Karpas-422 (cell line): ENCODE measurements around the gene HAPSTR1. TPM values are rescaled to one million over a fixed set of nuclear protein-coding genes. Genes with fewer than 3 reads are reported as not detected.
A peak's percentile ranks its signal among the peaks of the same experiment; 100 is the strongest.
"Not testable (repeated sequence)": the region's sequence is repeated elsewhere in the genome, so short reads cannot be mapped to it uniquely, and the experiment has no call there.

Experiments used
- DNase-seq: peaks from one replicate; pipeline ENCODE4 v3.0.0-alpha.2; 2015
- H2AFZ ChIP-seq: fragments of 200-600 bp; sonication (generic); 2 replicates; pipeline ENCODE4 v1.6.1; 2014; ENCODE audit warnings: antibody characterized with exemption, low read length, mixed read lengths
- H3K27ac ChIP-seq: fragments of 200-600 bp; sonication (generic); 2 replicates; pipeline ENCODE4 v1.5.1; 2014; ENCODE audit warnings: mild to moderate bottlenecking, low read length, moderate library complexity
- H3K27me3 ChIP-seq: fragments of 200-600 bp; sonication (generic); 2 replicates; pipeline ENCODE4 v1.6.1; 2014; ENCODE audit warnings: low read length, mixed read lengths
- H3K36me3 ChIP-seq: fragments of 200-600 bp; sonication (generic); 2 replicates; pipeline ENCODE4 v1.6.1; 2014; ENCODE audit warnings: low read length, mixed read lengths; ENCODE audit not compliant: insufficient read depth
- H3K4me1 ChIP-seq: fragments of 200-600 bp; sonication (generic); 2 replicates; pipeline ENCODE4 v1.6.1; 2014; ENCODE audit warnings: mild to moderate bottlenecking, low read length, mixed read lengths
- H3K4me2 ChIP-seq: fragments of 200-600 bp; sonication (generic); 2 replicates; pipeline ENCODE4 v1.6.1; 2014; ENCODE audit warnings: low read length, low read depth, mild to moderate bottlenecking; ENCODE audit not compliant: poor library complexity, severe bottlenecking
- H3K4me3 ChIP-seq: fragments of 200-600 bp; sonication (generic); 2 replicates; pipeline ENCODE4 v1.5.1; 2014; ENCODE audit warnings: mild to moderate bottlenecking, antibody characterized with exemption, low read length, mixed read lengths
- H3K79me2 ChIP-seq: fragments of 200-600 bp; sonication (generic); 2 replicates; pipeline ENCODE4 v1.6.1; 2014; ENCODE audit warnings: mild to moderate bottlenecking, low read length, mixed read lengths
- H3K9ac ChIP-seq: fragments of 200-600 bp; sonication (generic); 2 replicates; pipeline ENCODE4 v1.6.0; 2014; ENCODE audit warnings: low read length
- H3K9me2 ChIP-seq: fragments of 200-600 bp; sonication (generic), shearing (Covaris generic); replicated peaks from 2 replicates; pipeline ENCODE4 v1.6.0; 2014; ENCODE audit warnings: mild to moderate bottlenecking, low read length, moderate library complexity; ENCODE audit not compliant: insufficient read depth
- H3K9me3 ChIP-seq: fragments of 300-700, 200-600 bp; sonication (generic); 2 replicates; pipeline ENCODE4 v1.6.1; 2014; ENCODE audit warnings: low read length, mixed read lengths
- H4K20me1 ChIP-seq: fragments of 200-600 bp; sonication (generic); 2 replicates; pipeline ENCODE4 v1.6.1; 2014; ENCODE audit warnings: mild to moderate bottlenecking, antibody characterized with exemption, low read length, low read depth; ENCODE audit not compliant: insufficient read depth
- total RNA-seq: library from RNA; depleted of rRNA; stranded (reverse); fragments of >200 nt; shearing (Covaris generic); gene quantifications from 2 replicates; pipeline ENCODE4 v1.2.3, GENCODE V29; 2014; ENCODE audit warnings: low replicate concordance

The HAPSTR1 gene
- total RNA-seq, 1 experiment from 2014 or later: 51.2 TPM

DNA sequence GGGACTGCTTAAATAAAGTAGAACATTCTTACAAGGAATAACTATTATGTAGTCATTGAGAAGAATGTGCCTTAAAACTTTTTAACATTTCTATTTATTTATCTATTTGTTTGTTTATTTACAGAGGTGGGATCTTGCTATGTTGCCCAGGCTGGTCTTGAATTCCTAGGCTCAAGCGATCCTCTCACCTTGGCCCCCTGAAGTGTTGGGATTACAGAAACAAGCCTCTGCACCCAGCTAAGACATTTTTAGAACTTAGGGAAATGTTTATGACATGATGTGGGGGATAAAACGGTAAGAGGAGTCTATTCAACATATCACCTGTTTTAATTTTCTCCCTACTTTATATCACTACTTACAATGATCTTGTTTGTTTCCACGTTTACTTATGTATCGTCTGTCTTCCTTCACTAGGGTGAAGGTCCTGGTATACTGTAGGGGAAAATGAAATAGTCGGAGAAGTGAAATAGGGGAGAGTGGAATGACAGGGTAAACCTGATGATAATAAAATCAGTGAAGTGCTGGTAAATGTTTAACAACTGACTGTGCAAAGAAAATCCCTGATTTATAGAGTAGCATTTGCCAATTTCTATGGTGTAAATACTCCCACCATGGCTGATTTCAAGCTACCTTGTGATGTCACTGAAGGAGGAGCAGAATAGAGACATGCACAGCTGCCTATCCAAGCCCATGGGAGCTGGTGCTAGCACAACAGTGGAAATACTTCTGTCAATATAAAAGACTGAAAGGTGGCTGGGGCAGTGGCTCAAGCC, 16.0 kb upstream of the HAPSTR1 start:
- H3K27ac ChIP-seq: no peak overlapping the region
- DNase-seq: no peak
- no peaks in the 10 kb centered on the region for H4K20me1 ChIP-seq
- H3K27me3 ChIP-seq: no peaks in the 10 kb centered on the region
- no peak overlapping the region for H3K4me2 ChIP-seq
- no peaks in the 10 kb centered on the region for H3K36me3 ChIP-seq
- no peaks in the 10 kb centered on the region for H3K79me2 ChIP-seq
- no peak overlapping the region for H3K4me3 ChIP-seq
- H3K9me2 ChIP-seq: no peaks in the 10 kb centered on the region
- no peak overlapping the region for H3K9ac ChIP-seq
- H2AFZ ChIP-seq: no peak overlapping the region
- H3K9me3 ChIP-seq: no peaks in the 10 kb centered on the region
- peaks cover 17% of the 10 kb centered on the region for H3K4me1 ChIP-seq

DNA sequence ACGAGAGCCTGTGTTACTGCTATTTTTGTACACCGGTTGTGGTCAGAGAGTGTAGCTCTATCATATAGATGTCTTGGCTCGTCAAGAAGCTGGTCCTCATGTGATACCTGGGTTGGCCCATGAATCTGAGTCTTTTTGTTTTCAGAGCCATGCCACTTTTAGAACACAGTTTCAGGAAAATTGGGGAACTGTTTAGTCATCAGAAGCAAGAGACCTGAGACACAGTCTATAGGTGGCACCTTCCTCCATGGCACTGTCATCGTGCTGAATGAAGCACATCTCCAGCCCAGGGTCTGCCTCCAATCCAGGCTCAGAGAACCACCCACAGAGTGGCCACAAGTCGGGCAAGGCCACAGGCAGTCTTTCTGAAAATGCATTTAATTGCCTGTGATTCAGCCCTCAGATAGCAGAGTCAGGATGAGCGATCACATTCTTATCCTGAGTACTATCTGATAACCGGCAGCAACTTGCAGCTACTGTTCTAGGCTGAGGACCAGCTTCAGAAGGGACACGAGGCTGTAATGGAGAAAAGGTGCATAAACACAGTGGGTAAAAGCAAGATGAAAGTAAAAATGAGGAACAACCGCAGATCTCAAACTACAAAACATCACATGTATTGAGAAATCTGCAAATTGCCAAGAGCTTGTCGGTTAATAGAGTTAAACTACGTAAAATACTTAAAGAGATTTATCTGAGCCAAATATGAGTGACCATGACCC, 14.2 kb upstream of the HAPSTR1 start:
- peaks cover 17% of the 10 kb centered on the region for H3K4me1 ChIP-seq
- no peak overlapping the region for H3K4me3 ChIP-seq
- no peaks in the 10 kb centered on the region for H3K36me3 ChIP-seq
- no peaks in the 10 kb centered on the region for H3K79me2 ChIP-seq
- no peak overlapping the region for H3K4me2 ChIP-seq
- H4K20me1 ChIP-seq: no peaks in the 10 kb centered on the region
- H3K27ac ChIP-seq: no peak overlapping the region
- H3K9ac ChIP-seq: no peak overlapping the region
- H2AFZ ChIP-seq: 0 out of 2 replicates have a peak overlapping the region, but pooled peaks have one; percentile 3
- H3K9me3 ChIP-seq: no peaks in the 10 kb centered on the region
- H3K9me2 ChIP-seq: no peaks in the 10 kb centered on the region
- DNase-seq: no peak
- no peaks in the 10 kb centered on the region for H3K27me3 ChIP-seq

DNA sequence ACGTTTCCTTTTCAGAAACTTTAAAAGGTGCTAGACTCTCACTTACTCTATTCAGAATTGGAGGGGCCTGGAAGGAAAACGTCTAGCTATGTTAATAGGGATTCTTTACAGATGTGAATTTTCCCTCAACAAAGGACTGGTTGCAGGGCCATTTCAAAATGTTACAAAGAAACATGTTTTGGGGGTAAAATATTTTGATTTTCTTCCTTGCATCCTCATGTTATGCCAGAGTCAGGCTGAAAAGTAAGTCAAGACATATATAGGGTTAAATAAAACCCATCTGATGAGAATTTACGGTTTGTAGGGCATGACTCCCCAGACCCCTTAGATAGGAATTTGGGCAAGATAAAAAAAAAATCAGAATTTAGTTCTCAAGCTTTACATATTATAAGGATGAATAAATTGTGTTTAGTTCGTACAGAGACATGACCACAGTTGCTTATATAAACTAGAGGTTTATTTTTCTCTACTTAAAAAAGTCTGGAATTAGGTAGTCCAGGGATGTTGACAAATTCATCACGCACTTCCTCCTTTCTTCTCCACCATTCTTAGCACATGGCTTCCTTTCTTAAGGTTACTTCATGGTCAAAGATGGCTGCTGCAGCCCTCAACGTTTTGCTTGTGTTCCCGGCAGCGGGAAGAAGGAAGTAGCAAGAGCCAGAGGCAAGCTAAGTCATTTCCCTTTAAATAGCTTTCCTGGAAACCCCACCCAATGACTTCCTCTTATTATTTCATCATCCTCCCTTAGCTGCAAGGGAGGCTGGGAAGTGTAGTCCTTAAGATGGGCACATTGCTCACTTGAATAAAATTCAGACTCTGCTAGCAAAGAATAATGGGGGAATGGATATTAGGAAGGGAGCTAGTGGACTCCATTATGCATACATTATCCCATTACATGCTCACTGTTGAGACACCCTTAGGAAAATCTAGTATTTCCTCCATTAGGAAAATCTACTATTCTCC, 12.7 kb upstream of the HAPSTR1 start:
- not testable (repeated sequence) for H3K9me2 ChIP-seq, H4K20me1 ChIP-seq, H3K36me3 ChIP-seq, H3K9me3 ChIP-seq, H3K9ac ChIP-seq, H3K27me3 ChIP-seq, H3K79me2 ChIP-seq, H3K27ac ChIP-seq, H3K4me1 ChIP-seq, H3K4me2 ChIP-seq, H3K4me3 ChIP-seq
- DNase-seq: peak; percentile 86
- H2AFZ ChIP-seq: peak overlapping the region; percentile 26; the same call in 1 of the 2 replicates

DNA sequence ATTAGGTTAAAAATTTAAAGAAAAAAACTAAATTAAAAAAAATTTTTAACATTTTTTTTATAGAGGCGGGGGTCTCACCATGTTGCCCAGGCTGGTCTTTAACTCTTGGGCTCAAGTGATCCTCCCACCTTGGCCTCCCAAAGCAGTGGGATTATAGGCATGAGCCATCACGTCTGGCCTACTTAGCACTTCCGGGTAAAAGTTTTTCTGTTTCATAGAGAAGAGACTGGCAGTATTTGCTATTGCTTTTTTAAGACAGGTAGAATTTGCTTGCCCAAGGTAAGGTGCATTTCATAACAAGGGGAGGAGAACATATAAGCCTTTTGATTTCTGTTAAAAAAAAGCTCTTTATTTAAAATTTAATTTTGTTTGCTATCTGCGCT, 12.0 kb upstream of the HAPSTR1 start:
- Histone ChIP-seq H3K36me3 (no peaks in the 10 kb centered on the region), H3K9me2 (no peaks in the 10 kb centered on the region), H3K4me3 (no peak overlapping the region), H4K20me1 (no peaks in the 10 kb centered on the region), H3K9me3 (no peaks in the 10 kb centered on the region), H2AFZ (no peak overlapping the region), H3K79me2 (no peaks in the 10 kb centered on the region), H3K4me2 (no peak overlapping the region), H3K9ac (no peak overlapping the region), H3K4me1 (peaks cover 8% of the 10 kb centered on the region), H3K27ac (no peak overlapping the region), H3K27me3 (no peaks in the 10 kb centered on the region)
- DNase-seq: no peak

DNA sequence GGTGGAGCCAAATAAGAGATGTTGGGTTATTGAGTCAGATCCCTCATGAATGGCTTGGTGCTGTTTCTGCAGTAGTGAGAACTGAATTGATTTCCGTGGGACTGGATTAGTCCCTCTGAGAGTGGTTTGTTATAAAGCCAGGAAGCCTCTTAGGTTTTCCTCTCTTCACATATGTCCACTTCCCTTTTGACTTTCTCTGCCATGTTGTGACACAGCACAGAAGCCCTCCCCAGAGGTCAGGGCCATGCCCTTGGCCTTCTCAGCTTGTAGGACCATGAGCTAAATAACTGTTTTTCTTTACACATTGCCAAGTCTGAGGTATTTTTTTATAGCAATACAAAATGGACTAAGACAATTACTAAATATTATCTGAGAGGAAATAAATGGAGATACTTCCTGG, 10.3 kb upstream of the HAPSTR1 start:
- DNase-seq: no peak
- Histone ChIP-seq H3K36me3 (no peaks in the 10 kb centered on the region), H4K20me1 (no peaks in the 10 kb centered on the region), H3K4me3 (no peak overlapping the region), H3K4me1 (peaks cover 16% of the 10 kb centered on the region), H2AFZ (no peak overlapping the region), H3K9ac (no peak overlapping the region), H3K27me3 (no peaks in the 10 kb centered on the region), H3K9me2 (no peaks in the 10 kb centered on the region), H3K79me2 (no peaks in the 10 kb centered on the region), H3K4me2 (no peak overlapping the region), H3K27ac (no peak overlapping the region), H3K9me3 (no peaks in the 10 kb centered on the region)

DNA sequence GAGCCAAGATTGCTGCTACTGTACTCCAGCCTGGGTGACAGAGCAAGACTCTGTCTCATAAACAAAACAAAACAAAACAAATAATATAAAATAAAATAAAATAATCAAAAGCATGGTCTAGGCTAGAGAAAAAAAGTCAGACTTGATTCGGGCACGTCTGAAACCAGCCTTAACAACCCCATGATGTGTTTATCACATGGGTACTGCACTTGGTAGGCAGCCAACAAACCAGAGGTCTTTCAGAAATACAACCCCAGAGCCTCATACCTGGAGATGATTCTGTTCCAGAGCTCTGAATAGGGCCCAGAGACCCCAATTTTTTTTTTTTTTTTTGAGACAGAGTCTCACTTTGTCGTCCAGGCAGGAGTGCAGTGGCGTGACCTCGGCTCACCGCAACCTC, 9.6 kb upstream of the HAPSTR1 start:
- Histone ChIP-seq H3K4me1 (peaks cover 16% of the 10 kb centered on the region), H2AFZ (no peak overlapping the region), H3K9me3 (no peaks in the 10 kb centered on the region), H3K79me2 (no peaks in the 10 kb centered on the region), H3K4me3 (no peak overlapping the region), H3K4me2 (no peak overlapping the region), H3K27me3 (no peaks in the 10 kb centered on the region), H3K9me2 (no peaks in the 10 kb centered on the region), H3K27ac (no peak overlapping the region), H4K20me1 (no peaks in the 10 kb centered on the region), H3K9ac (no peak overlapping the region), H3K36me3 (no peaks in the 10 kb centered on the region)
- no peak for DNase-seq

DNA sequence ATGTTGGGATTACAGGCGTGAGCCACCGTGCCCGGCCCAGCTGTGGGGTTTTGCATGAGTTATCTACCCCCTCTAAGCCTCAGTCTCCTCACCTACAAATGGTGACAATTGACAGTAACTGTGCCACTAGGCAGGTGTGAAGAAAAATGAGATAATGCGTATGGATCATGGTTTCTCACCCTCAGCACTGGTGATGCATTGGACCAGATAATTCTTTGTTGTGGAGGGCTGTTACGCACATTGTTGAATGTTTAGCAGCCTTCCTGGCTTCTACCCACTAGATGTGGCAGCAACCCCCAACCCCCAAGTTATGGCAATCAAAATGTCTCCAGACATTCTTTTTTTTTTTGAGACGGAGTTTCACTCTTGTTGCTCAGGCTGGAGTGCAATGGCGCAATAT, 9.0 kb upstream of the HAPSTR1 start:
- H3K79me2 ChIP-seq: no peaks in the 10 kb centered on the region
- DNase-seq: no peak
- no peak overlapping the region for H2AFZ ChIP-seq
- no peak overlapping the region for H3K27ac ChIP-seq
- no peaks in the 10 kb centered on the region for H3K36me3 ChIP-seq
- H3K9me2 ChIP-seq: no peaks in the 10 kb centered on the region
- H3K4me2 ChIP-seq: no peak overlapping the region
- H3K27me3 ChIP-seq: no peaks in the 10 kb centered on the region
- H3K9me3 ChIP-seq: no peaks in the 10 kb centered on the region
- H3K4me1 ChIP-seq: peaks cover 11% of the 10 kb centered on the region
- no peaks in the 10 kb centered on the region for H4K20me1 ChIP-seq
- no peak overlapping the region for H3K9ac ChIP-seq
- no peak overlapping the region for H3K4me3 ChIP-seq

DNA sequence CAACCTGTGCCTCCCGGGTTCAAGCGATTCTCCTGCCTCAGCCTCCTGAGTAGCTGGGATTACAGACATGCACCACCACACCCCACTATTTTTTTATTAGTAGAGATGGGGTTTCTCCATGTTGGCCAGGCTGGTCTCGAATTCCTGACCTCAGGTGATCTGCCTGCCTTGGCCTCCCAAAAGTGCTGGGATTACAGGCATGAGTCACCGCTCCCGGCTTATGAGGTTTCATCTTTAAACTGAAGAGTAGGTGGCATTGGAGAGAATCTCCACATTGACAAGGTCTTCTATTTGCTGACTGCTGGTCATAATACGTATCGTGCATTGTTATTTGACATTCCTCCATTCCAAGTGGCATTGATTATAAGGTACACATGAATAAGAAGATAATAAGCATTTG, 3.7 kb upstream of the HAPSTR1 start:
- not testable (repeated sequence) for H2AFZ ChIP-seq, H3K9me3 ChIP-seq, H3K4me2 ChIP-seq, H4K20me1 ChIP-seq, H3K27me3 ChIP-seq, H3K4me3 ChIP-seq, H3K27ac ChIP-seq, DNase-seq, H3K9me2 ChIP-seq, H3K9ac ChIP-seq, H3K36me3 ChIP-seq
- peaks cover 10% of the 10 kb centered on the region for H3K79me2 ChIP-seq
- H3K4me1 ChIP-seq: peaks cover 17% of the 10 kb centered on the region
